ENCODE results near the gene DPY19L2. TPM values are rescaled to one million over a fixed set of nuclear protein-coding genes. Genes with fewer than 3 reads are reported as not detected.
"Not testable (repeated sequence)": the region's sequence is repeated elsewhere in the genome, so short reads cannot be mapped to it uniquely, and the experiment has no call there.

The DPY19L2 gene
- total RNA-seq (2014; rRNA removed; shearing (Covaris generic)) = 3.6 and 4.4 TPM in 2 replicates

GRCh38 chr12:63668028-63668799 lies at the start of gene DPY19L2:
Gene DPY19L2 (minus strand): TSS chr12:63668493. CDS start chr12:63668393, 100 bp downstream.
- Histone ChIP-seq H3K27ac (peak within 1 kb of the TSS; percentile 33; the same call in 1 of the 2 replicates), H3K36me3 (no peaks in the 10 kb centered on the region), H3K4me3 (peak within 1 kb of the TSS; percentile 68), H3K9me3 (replicated peaks) (no peaks in the 10 kb centered on the region), H3K27me3 (no peaks in the 10 kb centered on the region), H3K4me1 (peaks cover 4% of the 10 kb centered on the region)
- DNase-seq = peak; percentile 76 to 81

GRCh38 chr12:63716891-63717290 lies 48.6 kb upstream of the DPY19L2 start:
- DNase-seq; H3K4me3 ChIP-seq; H3K9me3 ChIP-seq (replicated peaks): not testable (repeated sequence)

GRCh38 chr12:63715107-63715625 lies 46.9 kb upstream of the DPY19L2 start:
- not testable (repeated sequence) for H3K4me1 ChIP-seq; H3K27ac ChIP-seq; DNase-seq; H3K36me3 ChIP-seq; H3K9me3 ChIP-seq (replicated peaks); H3K4me3 ChIP-seq; H3K27me3 ChIP-seq

More at GRCh38 chr12:63716891-63717290, 48.6 kb upstream of the DPY19L2 start:
- H3K27ac ChIP-seq, H3K4me1 ChIP-seq, H3K36me3 ChIP-seq, H3K27me3 ChIP-seq: not testable (repeated sequence)

- H3K27me3 ChIP-seq; H3K4me1 ChIP-seq; DNase-seq; H3K9me3 ChIP-seq (replicated peaks); H3K27ac ChIP-seq; H3K4me3 ChIP-seq; H3K36me3 ChIP-seq: not testable (repeated sequence)
Measured at GRCh38 chr12:63714409-63714808, 46.1 kb upstream of the DPY19L2 start.

GRCh38 chr12:63713681-63714075 lies 45.4 kb upstream of the DPY19L2 start:
- not testable (repeated sequence) for H3K4me3 ChIP-seq; H3K27ac ChIP-seq; H3K27me3 ChIP-seq; H3K36me3 ChIP-seq; H3K4me1 ChIP-seq; DNase-seq; H3K9me3 ChIP-seq (replicated peaks)

- DNase-seq; H3K4me3 ChIP-seq; H3K9me3 ChIP-seq (replicated peaks); H3K4me1 ChIP-seq; H3K27ac ChIP-seq; H3K36me3 ChIP-seq; H3K27me3 ChIP-seq: not testable (repeated sequence)
Measured at GRCh38 chr12:63712979-63713680, 44.8 kb upstream of the DPY19L2 start.

GRCh38 chr12:63712376-63712974 lies 44.2 kb upstream of the DPY19L2 start:
- H3K4me1 ChIP-seq; H3K27ac ChIP-seq; H3K36me3 ChIP-seq; H3K4me3 ChIP-seq; H3K27me3 ChIP-seq; DNase-seq; H3K9me3 ChIP-seq (replicated peaks): not testable (repeated sequence)

- not testable (repeated sequence) for DNase-seq; H3K27ac ChIP-seq; H3K9me3 ChIP-seq (replicated peaks); H3K4me1 ChIP-seq; H3K4me3 ChIP-seq; H3K27me3 ChIP-seq; H3K36me3 ChIP-seq
Measured at GRCh38 chr12:63711339-63711738, 43.0 kb upstream of the DPY19L2 start.

GRCh38 chr12:63706336-63706735 lies 38.0 kb upstream of the DPY19L2 start:
- DNase-seq = no peak
- Histone ChIP-seq H3K27me3 (no peaks in the 10 kb centered on the region), H3K9me3 (replicated peaks) (no peaks in the 10 kb centered on the region; the same call in 1 of the 2 replicates), H3K4me3 (no peak overlapping the region), H3K36me3 (no peaks in the 10 kb centered on the region), H3K27ac (no peak overlapping the region), H3K4me1 (no peaks in the 10 kb centered on the region)

GRCh38 chr12:63699678-63700382 lies 31.5 kb upstream of the DPY19L2 start:
- not testable (repeated sequence) for H3K4me1 ChIP-seq; H3K4me3 ChIP-seq; H3K9me3 ChIP-seq (replicated peaks); H3K36me3 ChIP-seq; H3K27ac ChIP-seq; H3K27me3 ChIP-seq; DNase-seq

GRCh38 chr12:63699011-63699410 lies 30.7 kb upstream of the DPY19L2 start:
- H3K36me3 ChIP-seq; H3K27ac ChIP-seq; DNase-seq; H3K9me3 ChIP-seq (replicated peaks); H3K27me3 ChIP-seq; H3K4me1 ChIP-seq; H3K4me3 ChIP-seq: not testable (repeated sequence)

GRCh38 chr12:63690837-63691236 lies 22.5 kb upstream of the DPY19L2 start:
- not testable (repeated sequence) for H3K36me3 ChIP-seq; H3K9me3 ChIP-seq (replicated peaks); H3K27ac ChIP-seq; H3K4me3 ChIP-seq; H3K27me3 ChIP-seq; DNase-seq; H3K4me1 ChIP-seq

- not testable (repeated sequence) for H3K4me3 ChIP-seq; DNase-seq; H3K36me3 ChIP-seq; H3K27me3 ChIP-seq; H3K9me3 ChIP-seq (replicated peaks); H3K4me1 ChIP-seq; H3K27ac ChIP-seq
Measured at GRCh38 chr12:63689141-63689540, 20.8 kb upstream of the DPY19L2 start.

GRCh38 chr12:63686623-63687022 lies 18.3 kb upstream of the DPY19L2 start:
- not testable (repeated sequence) for H3K27me3 ChIP-seq; DNase-seq; H3K4me3 ChIP-seq; H3K9me3 ChIP-seq (replicated peaks); H3K4me1 ChIP-seq; H3K36me3 ChIP-seq; H3K27ac ChIP-seq

- H3K27ac ChIP-seq; H3K27me3 ChIP-seq; H3K36me3 ChIP-seq; H3K4me3 ChIP-seq; H3K4me1 ChIP-seq; DNase-seq; H3K9me3 ChIP-seq (replicated peaks): not testable (repeated sequence)
Measured at GRCh38 chr12:63685789-63686188, 17.5 kb upstream of the DPY19L2 start.

Measured in SJCRH30 (cell line).